ENCODE measurements around the gene CERS2.

The CERS2 gene

GRCh38 chr1:150974580-150975478, at the start of gene CERS2:
Gene CERS2 (minus strand): TSS chr1:150974835. CDS start chr1:150969090, 5,745 bp downstream.
- DNase-seq (ENCODE audit: low read depth) = no peak

GRCh38 chr1:151013518-151013917, 38.9 kb upstream of the CERS2 start:
- no peak for DNase-seq (ENCODE audit: low read depth)

- DNase-seq (ENCODE audit: low read depth) = no peak
Measured at GRCh38 chr1:151012684-151013471, 38.2 kb upstream of the CERS2 start.

GRCh38 chr1:151011154-151011850, 36.7 kb upstream of the CERS2 start:
- no peak for DNase-seq (ENCODE audit: low read depth)

GRCh38 chr1:151010346-151010726, 35.7 kb upstream of the CERS2 start:
- DNase-seq (ENCODE audit: low read depth) = no peak

- DNase-seq (ENCODE audit: low read depth) = no peak
Measured at GRCh38 chr1:151009674-151010345, 35.2 kb upstream of the CERS2 start.

- DNase-seq (ENCODE audit: low read depth) = no peak
Measured at GRCh38 chr1:151009206-151009587, 34.6 kb upstream of the CERS2 start.

- DNase-seq (ENCODE audit: low read depth) = peak; percentile 73
Measured at GRCh38 chr1:151008244-151009205, 33.9 kb upstream of the CERS2 start, which contains the start of gene PRUNE1. Gene PRUNE1 (plus strand): TSS chr1:151008449. CDS start chr1:151008633, 184 bp downstream.

GRCh38 chr1:151007853-151008243, 33.2 kb upstream of the CERS2 start:
- DNase-seq (ENCODE audit: low read depth) = no peak

- peak; percentile 57 for DNase-seq (ENCODE audit: low read depth)
Measured at GRCh38 chr1:151006327-151007052, 31.9 kb upstream of the CERS2 start, which contains the start of gene MINDY1. Gene MINDY1 (minus strand): TSS chr1:151006902. CDS start chr1:151002617, 4,285 bp downstream.

GRCh38 chr1:151005729-151006319, 31.2 kb upstream of the CERS2 start:
- no peak for DNase-seq (ENCODE audit: low read depth)

- DNase-seq (ENCODE audit: low read depth) = no peak
Measured at GRCh38 chr1:151003180-151003579, 28.5 kb upstream of the CERS2 start.

- DNase-seq (ENCODE audit: low read depth) = no peak
Measured at GRCh38 chr1:151002611-151003010, 28.0 kb upstream of the CERS2 start.

GRCh38 chr1:151002051-151002450, 27.4 kb upstream of the CERS2 start:
- no peak for DNase-seq (ENCODE audit: low read depth)

- DNase-seq (ENCODE audit: low read depth) = no peak
Measured at GRCh38 chr1:151001602-151002001, 27.0 kb upstream of the CERS2 start.

- no peak for DNase-seq (ENCODE audit: low read depth)
Measured at GRCh38 chr1:151000408-151000807, 25.8 kb upstream of the CERS2 start.

GRCh38 chr1:150999926-151000325, 25.3 kb upstream of the CERS2 start:
- no peak for DNase-seq (ENCODE audit: low read depth)

- no peak for DNase-seq (ENCODE audit: low read depth)
Measured at GRCh38 chr1:150999051-150999674, 24.5 kb upstream of the CERS2 start.

GRCh38 chr1:150997949-150998348, 23.3 kb upstream of the CERS2 start:
- DNase-seq (ENCODE audit: low read depth) = no peak
